GM23248 (cell line): Measurements from ENCODE around the gene ADARB1.

Experiments used
- EZH2 ChIP-seq: fragments of 200-600 bp; sonication (generic); IDR thresholded peaks from 2 replicates; pipeline ENCODE4 v1.6.1; 2018; ENCODE audit warnings: antibody characterized with exemption, mild to moderate bottlenecking; ENCODE audit not compliant: insufficient read depth, poor library complexity, severe bottlenecking
- EZH2phosphoT487 ChIP-seq: fragments of 200-600 bp; sonication (generic); IDR thresholded peaks from 2 replicates; pipeline ENCODE4 v1.6.1; 2018; ENCODE audit warnings: antibody characterized with exemption, moderate library complexity, mild to moderate bottlenecking, low read depth; ENCODE audit not compliant: insufficient read depth

DNA sequence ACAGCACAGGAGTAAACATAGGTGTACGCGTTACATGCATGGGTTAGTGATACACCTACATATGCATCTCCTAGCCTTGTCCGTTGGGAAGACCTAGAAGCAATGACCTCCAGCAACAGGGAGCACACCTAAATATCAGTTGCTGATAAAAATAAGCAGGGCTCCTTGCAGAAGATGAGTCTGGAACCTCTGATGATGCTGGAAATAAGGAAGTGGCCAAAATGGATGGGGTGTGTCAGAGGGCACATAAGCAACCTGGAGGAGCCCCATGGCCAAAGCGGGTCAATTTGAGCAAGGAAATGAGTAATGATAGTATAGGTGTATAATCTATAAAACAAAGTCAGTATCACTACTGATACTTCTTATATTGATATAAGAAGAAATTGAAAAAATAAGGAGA lies 13.7 kb downstream of the ADARB1 start:
- TF ChIP-seq EZH2 (no peak), EZH2phosphoT487 (no peak)
